ENCODE data around the gene AKAP8L. TPM values are rescaled to one million over a fixed set of nuclear protein-coding genes. Genes with fewer than 3 reads are reported as not detected.

The AKAP8L gene
- total and polyA plus RNA-seq, 9 of the 15 experiments (the other 6 are each of a cell fraction or from before 2014, with no cell fraction given) = 2.4 to 116 (median 70.7) TPM

DNA sequence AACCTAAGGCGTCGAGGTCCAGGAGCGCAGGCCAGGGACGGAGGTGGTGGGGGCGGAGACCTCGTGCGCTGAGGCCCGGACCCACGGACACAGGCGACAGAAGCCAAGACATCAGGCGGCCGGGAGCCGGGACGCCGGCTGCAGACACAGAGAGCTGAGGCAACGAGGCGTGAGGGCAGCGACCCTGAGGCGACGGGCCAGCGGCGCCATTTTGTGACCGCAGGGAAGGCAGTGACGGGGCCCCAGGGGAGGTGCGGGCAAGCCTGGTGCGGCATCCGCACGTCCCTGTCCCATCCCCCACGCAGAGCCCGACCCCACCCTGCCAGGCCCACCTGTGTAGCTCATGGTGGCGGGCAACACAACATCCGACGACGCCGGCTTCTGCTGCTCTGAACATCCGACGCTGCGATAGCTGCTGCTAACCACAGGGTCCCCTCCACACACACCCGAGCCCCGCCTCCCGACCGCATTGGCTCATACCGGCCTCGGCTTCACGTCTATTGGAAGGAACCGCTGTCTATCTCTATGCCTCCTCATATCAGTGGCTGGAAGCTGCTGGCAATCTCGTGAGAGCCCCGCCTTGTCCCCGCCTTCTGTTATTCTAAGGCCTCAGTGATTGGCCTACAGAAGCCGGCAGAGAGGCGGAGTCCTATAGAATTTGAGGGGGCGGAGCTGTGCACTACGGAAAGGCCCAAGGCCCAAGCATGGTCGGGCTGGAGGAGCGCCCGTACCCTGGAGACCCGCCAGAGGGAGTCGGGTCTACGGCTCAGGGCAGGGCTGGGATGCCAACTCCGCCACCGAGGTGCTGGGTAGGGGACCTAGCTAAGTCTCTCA lies at the start of gene AKAP8L (continued):
- TF ChIP-seq ZNF140 (CRISPR knock-in tag; IDR thresholded peaks at IDR 0.05) = no peak
- TF ChIP-seq ZNF444 (CRISPR knock-in tag; IDR thresholded peaks at IDR 0.05) = no peak
- TF ChIP-seq NR2C2 (CRISPR knock-in tag; IDR thresholded peaks at IDR 0.05) = peak; percentile 52; the same call in 1 of the 2 replicates
- no peak for TF ChIP-seq NR2C2 (tag; IDR thresholded peaks at IDR 0.05)
- peak; percentile 75 for TF ChIP-seq SMC3 (conservative IDR thresholded peaks at IDR 0.05; ENCODE audit: insufficient read depth, low read depth, low read length)
- TF ChIP-seq CREM (IDR thresholded peaks at IDR 0.05; ENCODE audit: low read depth) = peak; percentile 70; the same call in 1 of the 2 replicates
- no peak for TF ChIP-seq ZNF184 (CRISPR knock-in tag; IDR thresholded peaks at IDR 0.05)
- no peak for TF ChIP-seq BMI1 (IDR thresholded peaks at IDR 0.05; ENCODE audit: low read length)
- TF ChIP-seq, protein P1, sequence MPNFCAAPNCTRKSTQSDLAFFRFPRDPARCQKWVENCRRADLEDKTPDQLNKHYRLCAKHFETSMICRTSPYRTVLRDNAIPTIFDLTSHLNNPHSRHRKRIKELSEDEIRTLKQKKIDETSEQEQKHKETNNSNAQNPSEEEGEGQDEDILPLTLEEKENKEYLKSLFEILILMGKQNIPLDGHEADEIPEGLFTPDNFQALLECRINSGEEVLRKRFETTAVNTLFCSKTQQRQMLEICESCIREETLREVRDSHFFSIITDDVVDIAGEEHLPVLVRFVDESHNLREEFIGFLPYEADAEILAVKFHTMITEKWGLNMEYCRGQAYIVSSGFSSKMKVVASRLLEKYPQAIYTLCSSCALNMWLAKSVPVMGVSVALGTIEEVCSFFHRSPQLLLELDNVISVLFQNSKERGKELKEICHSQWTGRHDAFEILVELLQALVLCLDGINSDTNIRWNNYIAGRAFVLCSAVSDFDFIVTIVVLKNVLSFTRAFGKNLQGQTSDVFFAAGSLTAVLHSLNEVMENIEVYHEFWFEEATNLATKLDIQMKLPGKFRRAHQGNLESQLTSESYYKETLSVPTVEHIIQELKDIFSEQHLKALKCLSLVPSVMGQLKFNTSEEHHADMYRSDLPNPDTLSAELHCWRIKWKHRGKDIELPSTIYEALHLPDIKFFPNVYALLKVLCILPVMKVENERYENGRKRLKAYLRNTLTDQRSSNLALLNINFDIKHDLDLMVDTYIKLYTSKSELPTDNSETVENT (CRISPR knock-in tag; IDR thresholded peaks at IDR 0.05) = peak; percentile 70; the same call in 1 of the 2 replicates
- peak; percentile 36; the same call in 1 of the 2 replicates for TF ChIP-seq CTBP1 (IDR thresholded peaks at IDR 0.05; ENCODE audit: borderline replicate concordance)
- 0 out of 2 replicates have a peak, but pooled peaks have one; percentile 13 for TF ChIP-seq ELF4 (CRISPR knock-in tag; IDR thresholded peaks at IDR 0.05)
- TF ChIP-seq, protein P2, sequence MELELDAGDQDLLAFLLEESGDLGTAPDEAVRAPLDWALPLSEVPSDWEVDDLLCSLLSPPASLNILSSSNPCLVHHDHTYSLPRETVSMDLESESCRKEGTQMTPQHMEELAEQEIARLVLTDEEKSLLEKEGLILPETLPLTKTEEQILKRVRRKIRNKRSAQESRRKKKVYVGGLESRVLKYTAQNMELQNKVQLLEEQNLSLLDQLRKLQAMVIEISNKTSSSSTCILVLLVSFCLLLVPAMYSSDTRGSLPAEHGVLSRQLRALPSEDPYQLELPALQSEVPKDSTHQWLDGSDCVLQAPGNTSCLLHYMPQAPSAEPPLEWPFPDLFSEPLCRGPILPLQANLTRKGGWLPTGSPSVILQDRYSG (tag; conservative IDR thresholded peaks at IDR 0.05; ENCODE audit: low read depth) = no peak
- no peak for TF ChIP-seq BRCA1 (IDR thresholded peaks at IDR 0.05)
- TF ChIP-seq BRCA1 (CRISPR knock-in tag; IDR thresholded peaks at IDR 0.05) = 0 out of 2 replicates have a peak, but pooled peaks have one; percentile 91
- no peak for TF ChIP-seq SRSF7 (optimal IDR thresholded peaks at IDR 0.05; ENCODE audit: low read depth, low read length)
- TF ChIP-seq, protein P3, sequence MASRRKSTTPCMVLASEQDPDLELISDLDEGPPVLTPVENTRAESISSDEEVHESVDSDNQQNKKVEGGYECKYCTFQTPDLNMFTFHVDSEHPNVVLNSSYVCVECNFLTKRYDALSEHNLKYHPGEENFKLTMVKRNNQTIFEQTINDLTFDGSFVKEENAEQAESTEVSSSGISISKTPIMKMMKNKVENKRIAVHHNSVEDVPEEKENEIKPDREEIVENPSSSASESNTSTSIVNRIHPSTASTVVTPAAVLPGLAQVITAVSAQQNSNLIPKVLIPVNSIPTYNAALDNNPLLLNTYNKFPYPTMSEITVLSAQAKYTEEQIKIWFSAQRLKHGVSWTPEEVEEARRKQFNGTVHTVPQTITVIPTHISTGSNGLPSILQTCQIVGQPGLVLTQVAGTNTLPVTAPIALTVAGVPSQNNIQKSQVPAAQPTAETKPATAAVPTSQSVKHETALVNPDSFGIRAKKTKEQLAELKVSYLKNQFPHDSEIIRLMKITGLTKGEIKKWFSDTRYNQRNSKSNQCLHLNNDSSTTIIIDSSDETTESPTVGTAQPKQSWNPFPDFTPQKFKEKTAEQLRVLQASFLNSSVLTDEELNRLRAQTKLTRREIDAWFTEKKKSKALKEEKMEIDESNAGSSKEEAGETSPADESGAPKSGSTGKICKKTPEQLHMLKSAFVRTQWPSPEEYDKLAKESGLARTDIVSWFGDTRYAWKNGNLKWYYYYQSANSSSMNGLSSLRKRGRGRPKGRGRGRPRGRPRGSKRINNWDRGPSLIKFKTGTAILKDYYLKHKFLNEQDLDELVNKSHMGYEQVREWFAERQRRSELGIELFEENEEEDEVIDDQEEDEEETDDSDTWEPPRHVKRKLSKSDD (conservative IDR thresholded peaks at IDR 0.05; ENCODE audit: low read length) = no peak
- peak; percentile 96 for TF ChIP-seq SUPT5H (IDR thresholded peaks at IDR 0.05)
- TF ChIP-seq, protein P4, sequence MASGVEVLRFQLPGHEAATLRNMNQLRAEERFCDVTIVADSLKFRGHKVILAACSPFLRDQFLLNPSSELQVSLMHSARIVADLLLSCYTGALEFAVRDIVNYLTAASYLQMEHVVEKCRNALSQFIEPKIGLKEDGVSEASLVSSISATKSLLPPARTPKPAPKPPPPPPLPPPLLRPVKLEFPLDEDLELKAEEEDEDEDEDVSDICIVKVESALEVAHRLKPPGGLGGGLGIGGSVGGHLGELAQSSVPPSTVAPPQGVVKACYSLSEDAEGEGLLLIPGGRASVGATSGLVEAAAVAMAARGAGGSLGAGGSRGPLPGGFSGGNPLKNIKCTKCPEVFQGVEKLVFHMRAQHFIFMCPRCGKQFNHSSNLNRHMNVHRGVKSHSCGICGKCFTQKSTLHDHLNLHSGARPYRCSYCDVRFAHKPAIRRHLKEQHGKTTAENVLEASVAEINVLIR (CRISPR knock-in tag; IDR thresholded peaks at IDR 0.05) = 0 out of 2 replicates have a peak, but pooled peaks have one; percentile 39
- TF ChIP-seq SRSF1 (IDR thresholded peaks at IDR 0.05; ENCODE audit: low read depth, low read length) = 0 out of 2 replicates have a peak, but pooled peaks have one; percentile 54
- TF ChIP-seq HEY1 (CRISPR knock-in tag; IDR thresholded peaks at IDR 0.05; ENCODE audit: borderline replicate concordance) = no peak
- TF ChIP-seq POU5F1 (IDR thresholded peaks at IDR 0.05; ENCODE audit: borderline replicate concordance, low read depth, low read length, partially characterized antibody) = peak; percentile 89
